SK-N-SH (cell line): Measurements from ENCODE around the gene LIPA.
"Not testable (repeated sequence)": the region's sequence is repeated elsewhere in the genome, so short reads cannot be mapped to it uniquely, and the experiment has no call there.

Source experiments
- CHD2 ChIP-seq: fragments of 150-350 bp; IDR thresholded peaks from 2 replicates; pipeline ENCODE4 v1.6.1; 2018; ENCODE audit warnings: low read length; ENCODE audit not compliant: partially characterized antibody
- CTCF ChIP-seq: fragments of 200-600 bp; sonication (generic); IDR thresholded peaks from 2 replicates; pipeline ENCODE4 v1.6.1; 2017; ENCODE audit warnings: antibody characterized with exemption, mild to moderate bottlenecking, moderate library complexity
- JUND ChIP-seq: IDR thresholded peaks from 2 replicates; pipeline ENCODE4 v1.4.0; 2012
- POLR2AphosphoS5 ChIP-seq: IDR thresholded peaks from 2 replicates; pipeline ENCODE4 v1.6.1; 2012; ENCODE audit warnings: low read depth, low read length
- RAD21 ChIP-seq: IDR thresholded peaks from 2 replicates; pipeline ENCODE4 v1.6.1; 2012; ENCODE audit warnings: mild to moderate bottlenecking, low read length
- REST ChIP-seq: IDR thresholded peaks from 2 replicates; pipeline ENCODE4 v1.6.1; 2012; ENCODE audit warnings: mild to moderate bottlenecking, low read depth, low read length, moderate library complexity
- RFX5 ChIP-seq: IDR thresholded peaks from 2 replicates; pipeline ENCODE4 v1.6.1; 2012; ENCODE audit warnings: mild to moderate bottlenecking, improper control_type of control experiment, low read length

DNA sequence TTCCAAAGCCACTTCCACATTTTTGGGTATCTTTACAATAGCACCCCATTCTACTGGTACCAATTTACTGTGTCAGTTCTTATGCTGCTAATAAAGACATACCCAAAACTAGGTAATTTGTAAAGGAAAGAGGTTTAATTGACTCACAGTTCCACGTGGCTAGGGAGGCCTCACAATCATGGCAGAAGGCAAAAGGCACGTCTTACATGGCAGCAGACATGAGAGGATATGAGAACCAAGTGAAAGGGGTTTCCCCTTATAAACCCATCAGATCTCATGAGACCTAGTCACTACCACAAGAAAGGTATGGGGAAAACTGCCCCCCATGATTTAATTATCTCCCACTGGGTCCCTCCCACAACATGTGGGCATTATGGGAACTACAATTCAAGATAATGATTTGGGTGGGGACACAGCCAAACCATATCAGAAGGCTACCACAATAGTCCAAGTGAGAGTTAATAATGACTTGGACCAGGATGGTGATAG lies 3.6 kb upstream of the LIPA start:
- TF ChIP-seq CTCF, REST, RFX5, POLR2AphosphoS5, JUND, CHD2, RAD21: not testable (repeated sequence)
